Stimulated activated CD4-positive, alpha-beta T cell treated with anti-CD3 and anti-CD28 coated beads, Interleukin-15, amount 100 ng/mL, for 24 hours (primary cell): ENCODE results near the gene CLCF1.
A peak's percentile ranks its signal among the peaks of the same experiment; 100 is the strongest.
"Not testable (repeated sequence)": the region's sequence is repeated elsewhere in the genome, so short reads cannot be mapped to it uniquely, and the experiment has no call there.

ENCODE experiments used
- DNase-seq: peaks from one replicate; pipeline ENCODE4 v3.0.0-alpha.2; 2020

Gene CLCF1

DNA sequence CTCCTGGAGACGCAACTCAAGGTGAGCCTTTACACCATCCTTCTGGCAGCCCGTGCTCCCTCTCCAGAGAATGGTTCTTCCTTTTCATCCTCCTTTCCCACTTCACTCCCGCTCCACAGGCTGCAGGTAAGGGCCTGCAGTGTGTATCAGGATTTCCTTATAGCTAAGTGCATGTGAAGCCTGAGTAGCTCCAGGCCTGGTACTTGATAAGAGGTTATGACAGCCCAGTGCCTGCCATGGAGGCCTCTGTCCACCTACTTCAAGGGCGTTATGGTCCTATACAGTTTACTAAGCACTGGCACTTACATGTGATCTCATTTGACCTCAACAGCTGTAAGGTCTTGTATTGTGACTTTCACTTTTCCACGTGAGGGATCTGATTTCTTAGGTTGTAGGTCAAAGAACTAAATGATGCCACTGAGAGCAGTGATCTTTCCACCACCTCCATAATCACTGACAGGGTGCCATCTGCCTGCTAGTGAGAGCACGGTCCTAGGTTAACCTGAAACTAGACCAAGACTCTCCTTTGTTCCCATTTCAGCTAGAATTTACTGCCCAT is 52.0 kb downstream of the CLCF1 start:
- DNase-seq = no peak

DNA sequence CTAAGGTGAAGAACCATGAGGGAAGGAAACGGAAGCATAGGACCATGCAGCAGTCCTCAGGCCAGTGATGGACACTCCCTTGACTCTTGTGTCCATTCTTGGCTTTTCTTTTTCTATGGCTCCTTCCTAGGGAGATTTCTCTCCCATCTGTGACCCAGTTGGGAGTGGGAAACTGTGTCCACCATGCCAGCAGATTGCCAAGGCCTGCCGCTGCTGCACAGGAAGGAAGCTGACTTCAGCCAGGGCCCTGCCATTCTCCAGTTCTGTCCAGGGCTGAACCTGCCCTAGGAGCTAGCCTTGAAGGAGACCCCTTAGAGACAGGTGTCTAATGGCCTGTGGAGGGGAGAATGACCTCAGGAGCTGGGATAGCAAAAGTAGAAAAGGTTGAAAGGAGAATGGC is 52.7 kb downstream of the CLCF1 start:
- DNase-seq = no peak

DNA sequence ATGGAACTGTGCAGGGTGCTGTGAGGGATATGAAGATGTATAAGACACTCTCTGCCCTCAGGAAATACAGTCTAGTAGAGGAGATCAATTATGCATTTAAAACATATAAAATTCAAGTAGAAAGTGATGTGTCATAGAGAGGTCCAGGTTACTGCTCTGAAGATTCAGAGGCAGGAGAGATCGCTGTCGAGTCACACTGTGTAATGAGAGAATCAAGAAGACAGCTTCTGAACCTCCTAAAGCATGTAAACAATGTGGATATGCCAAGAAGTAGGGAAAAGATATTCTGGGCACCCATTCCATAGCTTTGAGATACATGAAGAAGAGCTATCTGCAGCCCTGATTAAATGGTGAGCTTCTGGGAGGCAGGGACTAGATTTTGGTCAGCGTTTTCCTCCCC is 53.4 kb downstream of the CLCF1 start:
- DNase-seq = no peak

DNA sequence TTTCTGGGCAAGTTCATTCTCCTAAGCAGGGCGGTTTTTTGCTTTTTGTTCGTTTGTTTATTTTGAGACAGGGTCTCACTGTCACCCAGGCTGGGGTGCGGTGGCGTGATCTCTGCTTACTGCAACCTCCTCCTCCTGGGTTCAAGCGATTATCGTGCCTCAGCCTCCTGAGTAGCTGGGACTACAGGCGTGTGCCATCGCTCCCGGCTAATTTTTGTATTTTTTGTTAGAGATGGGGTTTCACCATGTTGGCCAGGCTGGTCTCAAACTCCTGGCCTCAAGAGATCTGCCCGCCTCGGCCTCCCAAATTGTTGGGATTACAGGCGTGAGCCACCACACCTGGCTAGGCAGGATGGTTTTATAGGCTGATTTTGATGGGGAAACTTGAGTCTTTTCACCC is 54.5 kb downstream of the CLCF1 start:
- not testable (repeated sequence) for DNase-seq

DNA sequence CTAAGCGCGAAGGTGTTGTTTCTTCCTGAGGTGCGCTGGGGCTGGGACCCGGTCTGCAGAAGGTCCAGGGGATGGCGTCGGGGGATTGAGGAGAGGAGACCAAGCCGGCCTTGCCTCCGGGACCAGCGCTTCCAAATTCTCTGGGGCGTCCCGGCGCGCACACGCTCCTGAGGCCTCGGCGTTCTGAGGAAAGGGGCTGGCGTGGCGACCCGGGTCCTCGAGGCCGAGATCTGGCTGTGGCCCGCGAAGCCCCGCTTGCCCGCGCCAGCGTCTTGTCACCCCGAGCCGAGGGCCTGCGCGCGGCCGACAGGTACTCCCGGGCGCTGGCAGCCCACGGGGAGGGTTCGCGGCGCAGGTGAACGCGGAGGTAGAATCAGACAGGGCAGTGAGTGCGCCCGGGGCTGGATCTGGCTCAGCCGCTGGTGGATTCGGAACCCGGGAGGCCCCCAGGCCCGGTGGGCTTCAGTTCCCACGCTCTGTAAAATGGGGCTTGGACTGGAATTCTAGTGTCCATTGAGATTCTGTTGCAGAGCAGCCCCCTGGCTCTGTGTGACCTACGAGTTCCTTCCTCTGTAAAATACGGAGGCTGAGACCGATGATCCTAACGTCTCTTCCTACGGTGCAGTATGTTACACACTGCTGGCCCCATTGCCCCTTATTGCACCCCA is 55.4 kb downstream of the CLCF1 start:
- no peak for DNase-seq

DNA sequence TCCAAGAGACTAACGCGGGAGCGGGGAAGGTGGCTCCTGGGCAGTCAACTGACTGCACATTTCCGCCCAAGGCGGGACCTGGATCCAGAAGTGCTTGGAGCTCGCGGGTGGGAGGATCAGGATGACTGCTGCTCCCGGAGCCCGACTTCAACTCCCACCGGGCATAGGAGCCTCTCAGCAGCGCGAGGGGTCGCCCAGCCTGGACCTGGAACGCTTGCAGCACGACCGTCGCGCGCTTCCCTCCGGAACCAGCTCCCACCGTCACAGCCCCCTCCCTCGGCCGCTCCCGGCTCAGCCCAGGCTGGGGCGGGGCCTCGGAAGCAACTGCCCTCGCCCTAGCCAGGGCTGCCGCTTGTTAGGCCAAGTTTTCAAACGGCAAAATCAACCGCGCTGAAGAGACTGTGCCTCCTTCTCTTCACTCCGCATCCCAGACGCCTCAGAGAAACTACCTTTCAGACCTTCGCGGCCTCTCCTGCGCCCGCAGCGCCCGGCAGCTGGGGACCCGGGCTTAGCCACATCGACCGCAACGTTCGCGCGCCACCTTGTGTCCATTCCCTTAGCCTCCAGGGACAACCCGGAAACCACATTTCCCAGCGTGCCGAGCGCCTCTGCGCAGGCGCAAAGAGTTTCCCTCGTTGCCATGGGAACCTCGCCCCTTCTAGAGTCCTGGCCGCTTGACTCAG is 56.1 kb downstream of the CLCF1 start:
- peak; percentile 99 for DNase-seq

DNA sequence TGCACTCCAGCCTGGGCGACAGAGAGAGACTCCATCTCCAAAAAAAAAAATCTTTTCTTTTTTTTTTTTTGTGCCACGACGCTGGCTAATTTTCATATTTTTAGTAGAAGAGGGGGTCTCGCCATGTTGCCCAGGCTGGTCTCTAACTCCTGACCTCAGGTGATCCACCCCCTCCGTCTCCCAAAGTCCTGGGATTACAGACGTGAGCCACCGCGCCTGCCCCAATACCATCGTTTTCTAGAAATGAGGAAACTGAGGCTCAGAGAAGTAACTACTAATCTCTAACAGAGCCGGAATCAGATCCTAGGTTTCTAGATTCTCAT is 56.6 kb downstream of the CLCF1 start:
- DNase-seq = no peak

DNA sequence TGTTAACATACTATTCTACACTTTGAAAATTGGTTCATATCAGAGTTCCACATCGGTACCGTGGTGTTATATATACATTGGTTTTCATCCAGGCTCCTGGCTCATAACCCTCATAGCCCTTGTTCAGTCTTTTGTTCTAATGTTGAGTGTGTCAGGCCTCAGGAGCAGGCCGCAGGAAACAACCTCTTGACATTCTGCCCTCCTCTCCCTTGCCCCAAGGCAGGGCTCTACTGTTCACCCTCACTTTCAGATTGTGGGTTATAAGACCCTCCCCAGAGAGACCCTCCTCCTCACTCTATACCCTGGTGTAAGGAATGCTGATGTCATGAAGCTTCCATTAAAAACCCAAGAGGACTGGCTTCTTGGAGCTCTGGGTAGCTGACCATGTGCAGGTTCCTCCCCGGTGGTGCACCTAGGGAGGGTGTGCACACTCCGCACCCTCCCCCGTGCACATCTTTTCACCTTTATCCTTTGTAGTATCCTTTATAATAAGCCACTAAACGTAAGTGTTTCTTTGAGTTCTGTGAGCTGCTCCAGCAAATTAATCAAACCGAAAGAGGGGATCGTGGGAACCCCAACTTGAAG is 58.0 kb downstream of the CLCF1 start:
- no peak for DNase-seq

DNA sequence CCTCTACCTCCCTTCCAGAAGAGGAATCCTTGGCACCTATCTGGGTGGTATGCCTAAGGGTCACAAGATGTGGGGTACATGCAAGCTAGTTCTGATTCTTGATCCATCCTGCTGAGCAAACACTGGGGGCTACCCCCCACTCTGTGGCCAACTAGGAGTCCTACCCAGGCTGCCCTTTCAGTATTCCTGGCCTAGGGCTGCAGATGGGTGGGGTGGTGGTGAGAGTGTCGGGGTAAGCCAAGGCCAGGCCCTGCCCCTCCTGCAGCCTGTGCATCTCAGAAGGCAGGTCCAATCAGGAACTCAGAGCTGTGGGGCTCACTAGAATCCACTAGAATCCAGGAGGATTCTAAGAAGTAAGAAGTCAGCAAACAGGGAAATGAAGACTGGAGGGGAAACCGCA is 59.2 kb downstream of the CLCF1 start:
- DNase-seq = no peak
